NB4 (cell line): ENCODE measurements around the gene PAOX.
A peak's percentile ranks its signal among the peaks of the same experiment; 100 is the strongest.

Experiments used
- DNase-seq: peaks from one replicate; pipeline ENCODE4 v3.0.0; 2010; ENCODE audit warnings: low read depth
- H3K4me3 ChIP-seq: one replicate; pipeline ENCODE4 v1.5.1; 2011; ENCODE audit warnings: mild to moderate bottlenecking, low read depth, low read length, moderate library complexity
- MYC ChIP-seq: IDR thresholded peaks from 2 replicates; pipeline ENCODE4 v1.6.1; 2011; ENCODE audit warnings: low read depth, low read length
- POLR2A ChIP-seq: IDR thresholded peaks from 2 replicates; pipeline ENCODE4 v1.6.1; 2011; ENCODE audit warnings: mild to moderate bottlenecking; ENCODE audit not compliant: insufficient read length; ENCODE audit errors: extremely low read depth
- TF ChIP-seq, protein P1 (sequence below): IDR thresholded peaks from 2 replicates; pipeline ENCODE4 v1.6.1; 2011; ENCODE audit warnings: low read depth, low read length
- TF ChIP-seq, protein P2 (sequence below): IDR thresholded peaks from one replicate; pipeline ENCODE4 v1.5.1; 2012; ENCODE audit warnings: low read depth, low read length

Gene PAOX

DNA sequence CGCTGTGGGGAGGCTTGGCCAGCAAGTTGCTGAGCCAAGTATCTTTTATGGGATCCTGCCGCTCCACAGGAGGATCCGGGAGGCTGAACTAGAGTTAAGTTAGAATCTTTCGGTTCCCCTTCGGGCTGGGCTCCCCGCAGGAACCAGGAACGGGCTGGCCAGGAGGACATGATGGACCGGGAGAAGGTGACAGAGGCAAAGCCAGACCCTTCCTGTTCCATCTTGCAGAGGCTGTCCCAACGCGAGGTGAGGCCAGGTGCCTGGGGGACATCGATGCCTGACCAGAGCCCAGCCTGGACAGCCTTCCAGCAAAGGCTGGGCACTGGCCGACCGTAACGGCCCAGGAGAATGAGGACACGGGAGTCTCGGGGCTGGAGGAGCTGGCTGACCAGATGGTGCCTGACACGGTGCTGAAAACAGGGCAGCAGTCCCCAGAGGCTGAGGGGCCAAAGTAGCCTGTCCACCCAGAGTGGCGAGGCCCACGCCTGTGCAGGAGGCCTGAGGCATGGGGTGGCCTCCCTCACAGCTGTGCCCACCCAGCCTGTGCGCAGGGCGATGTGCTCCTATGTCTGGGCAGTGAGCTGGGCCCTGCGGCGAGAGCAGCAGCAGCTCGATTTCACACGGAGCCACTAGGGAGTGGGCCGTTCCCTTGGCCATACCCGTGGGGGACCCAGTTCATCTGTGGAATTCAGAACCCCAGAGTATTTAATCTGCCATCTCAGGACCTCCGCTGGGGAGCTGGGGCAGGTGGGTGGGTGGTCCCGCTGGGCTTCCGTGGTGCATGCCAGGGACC is 1.8 kb upstream of the PAOX start:
- no peak for DNase-seq
- no peak for TF ChIP-seq POLR2A
- no peak for TF ChIP-seq MYC
- TF ChIP-seq, protein P1, sequence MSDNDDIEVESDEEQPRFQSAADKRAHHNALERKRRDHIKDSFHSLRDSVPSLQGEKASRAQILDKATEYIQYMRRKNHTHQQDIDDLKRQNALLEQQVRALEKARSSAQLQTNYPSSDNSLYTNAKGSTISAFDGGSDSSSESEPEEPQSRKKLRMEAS, result no peak
- TF ChIP-seq, protein P2, sequence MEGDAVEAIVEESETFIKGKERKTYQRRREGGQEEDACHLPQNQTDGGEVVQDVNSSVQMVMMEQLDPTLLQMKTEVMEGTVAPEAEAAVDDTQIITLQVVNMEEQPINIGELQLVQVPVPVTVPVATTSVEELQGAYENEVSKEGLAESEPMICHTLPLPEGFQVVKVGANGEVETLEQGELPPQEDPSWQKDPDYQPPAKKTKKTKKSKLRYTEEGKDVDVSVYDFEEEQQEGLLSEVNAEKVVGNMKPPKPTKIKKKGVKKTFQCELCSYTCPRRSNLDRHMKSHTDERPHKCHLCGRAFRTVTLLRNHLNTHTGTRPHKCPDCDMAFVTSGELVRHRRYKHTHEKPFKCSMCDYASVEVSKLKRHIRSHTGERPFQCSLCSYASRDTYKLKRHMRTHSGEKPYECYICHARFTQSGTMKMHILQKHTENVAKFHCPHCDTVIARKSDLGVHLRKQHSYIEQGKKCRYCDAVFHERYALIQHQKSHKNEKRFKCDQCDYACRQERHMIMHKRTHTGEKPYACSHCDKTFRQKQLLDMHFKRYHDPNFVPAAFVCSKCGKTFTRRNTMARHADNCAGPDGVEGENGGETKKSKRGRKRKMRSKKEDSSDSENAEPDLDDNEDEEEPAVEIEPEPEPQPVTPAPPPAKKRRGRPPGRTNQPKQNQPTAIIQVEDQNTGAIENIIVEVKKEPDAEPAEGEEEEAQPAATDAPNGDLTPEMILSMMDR, result no peak
- H3K4me3 ChIP-seq, result no peak overlapping the region

DNA sequence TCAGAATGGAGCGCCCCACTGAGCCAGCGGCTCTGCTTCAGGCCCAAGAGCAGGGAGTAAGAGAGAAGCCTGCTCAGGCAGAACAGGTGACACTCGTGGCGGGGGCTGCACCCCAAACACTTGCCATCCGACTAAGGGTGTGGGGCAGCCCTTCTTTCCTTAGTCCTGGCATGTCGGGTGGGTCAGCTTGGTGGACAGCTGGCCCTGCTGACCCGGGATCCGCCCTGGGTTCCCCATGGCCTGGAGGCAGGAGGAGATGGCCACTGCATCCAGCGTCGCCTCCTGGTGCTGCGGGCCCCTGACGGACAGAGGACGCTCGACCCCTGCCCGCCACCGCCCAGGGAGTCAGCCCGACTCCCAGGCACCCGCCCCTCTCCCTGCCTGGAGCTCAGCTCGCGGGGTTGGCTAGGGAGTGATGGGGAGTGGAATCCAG is 1.2 kb upstream of the PAOX start:
- DNase-seq, result no peak
- TF ChIP-seq MYC (no peak), POLR2A (no peak)
- TF ChIP-seq, protein P2, result no peak
- TF ChIP-seq, protein P1, result no peak
- H3K4me3 ChIP-seq, result no peak overlapping the region

DNA sequence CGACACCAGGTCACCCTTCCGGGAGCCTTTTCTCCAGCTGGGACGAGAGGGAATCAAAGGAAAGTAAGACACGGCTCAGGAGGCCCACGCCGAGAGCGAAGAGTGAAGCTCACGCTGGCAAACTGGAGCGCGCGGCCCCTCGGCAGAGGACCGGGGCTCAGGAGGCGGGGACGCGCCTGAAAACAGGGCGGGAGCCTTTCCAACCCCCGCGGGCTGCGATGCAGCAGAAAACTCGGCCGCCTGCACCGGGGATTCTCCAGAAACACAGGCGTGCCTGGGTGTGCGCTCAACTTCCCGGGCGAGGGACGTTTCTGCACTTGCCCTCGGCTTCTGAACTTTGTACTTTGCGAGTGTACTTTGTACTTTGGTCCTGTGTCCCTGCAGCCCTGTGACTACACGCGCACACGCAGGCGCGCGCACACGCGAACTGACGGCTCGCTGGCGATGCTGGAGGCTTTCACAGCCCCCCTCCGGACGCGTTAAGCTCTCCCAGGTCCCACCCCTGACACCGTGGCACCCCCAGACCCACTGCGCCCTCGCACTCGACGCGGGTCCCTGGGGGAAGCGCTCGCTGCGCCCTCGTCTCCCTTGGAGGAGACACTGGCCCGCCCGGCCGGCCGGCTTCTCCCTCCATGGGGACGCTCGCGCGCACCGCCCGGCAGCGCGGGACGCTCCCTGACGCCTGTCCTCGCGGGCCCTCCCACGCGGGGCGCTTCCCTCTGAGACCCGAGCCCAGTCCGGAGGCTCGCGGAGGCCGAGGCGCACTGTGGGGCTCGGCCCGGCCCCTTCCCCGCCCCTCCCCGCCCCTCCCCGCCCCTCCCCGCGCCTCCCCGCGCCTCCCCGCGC is 588 bp upstream of the PAOX start:
- no peak for TF ChIP-seq POLR2A
- TF ChIP-seq MYC, result no peak
- TF ChIP-seq, protein P2, result no peak
- TF ChIP-seq, protein P1, result no peak
- H3K4me3 ChIP-seq, result peak overlapping the region; percentile 53
- DNase-seq, result peak; percentile 69

DNA sequence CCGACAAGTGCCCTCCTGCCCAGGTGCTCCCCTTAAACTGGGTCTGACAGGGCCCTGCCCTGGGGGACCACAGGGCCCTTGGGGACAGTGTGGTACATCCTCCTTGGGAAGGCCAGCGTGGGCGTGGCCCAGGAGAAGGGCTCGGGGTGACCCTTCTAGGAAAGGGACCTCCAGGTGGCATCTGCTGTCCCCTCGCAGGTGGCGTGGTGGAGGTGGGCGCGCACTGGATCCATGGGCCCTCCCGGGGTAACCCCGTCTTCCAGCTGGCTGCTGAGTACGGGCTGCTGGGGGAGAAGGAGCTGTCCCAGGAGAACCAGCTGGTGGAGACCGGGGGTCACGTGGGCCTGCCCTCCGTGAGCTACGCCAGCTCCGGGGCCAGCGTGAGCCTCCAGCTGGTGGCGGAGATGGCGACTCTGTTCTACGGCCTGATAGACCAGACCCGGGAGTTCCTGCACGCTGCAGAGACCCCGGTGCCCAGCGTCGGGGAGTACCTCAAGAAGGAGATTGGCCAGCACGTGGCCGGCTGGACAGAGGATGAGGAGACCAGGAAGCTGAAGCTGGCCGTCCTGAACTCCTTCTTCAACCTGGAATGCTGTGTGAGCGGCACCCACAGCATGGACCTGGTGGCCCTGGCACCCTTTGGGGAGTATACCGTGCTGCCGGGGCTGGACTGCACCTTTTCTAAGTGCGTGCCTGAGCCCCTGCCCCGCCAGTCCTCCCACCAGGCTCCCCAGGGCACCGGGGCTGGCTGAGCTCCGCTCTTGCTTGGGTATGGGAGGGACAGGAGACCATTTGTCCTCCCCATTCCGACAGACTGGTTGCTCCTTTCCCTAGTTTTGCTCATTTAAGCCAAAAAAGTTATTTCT is 972 bp downstream of the PAOX start:
- H3K4me3 ChIP-seq, result no peak overlapping the region
- DNase-seq, result no peak
- TF ChIP-seq POLR2A (no peak), MYC (no peak)
- TF ChIP-seq, protein P1, result no peak
- TF ChIP-seq, protein P2, result no peak

DNA sequence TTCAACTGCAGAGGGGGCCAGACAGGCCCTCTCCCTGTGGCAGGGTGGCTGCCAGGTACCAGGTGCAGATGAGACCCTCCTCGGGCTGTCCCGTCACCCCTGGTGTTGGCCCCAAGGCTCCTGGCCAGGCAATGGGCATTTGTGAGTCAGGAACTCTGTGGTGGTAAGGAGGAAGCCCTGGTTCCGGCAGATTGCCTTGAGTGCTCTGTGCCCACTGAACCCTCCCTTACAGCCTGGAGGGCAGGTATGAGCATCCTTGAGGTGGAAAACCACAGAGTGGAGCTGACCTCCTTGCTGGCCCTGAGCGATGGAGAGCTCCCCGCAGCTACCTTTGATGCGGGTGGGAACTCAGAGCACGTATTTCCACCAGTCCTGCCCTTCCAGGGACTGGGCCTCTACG is 2.0 kb downstream of the PAOX start:
- DNase-seq, result no peak
- H3K4me3 ChIP-seq, result no peak overlapping the region
- TF ChIP-seq, protein P2, result no peak
- TF ChIP-seq, protein P1, result no peak
- no peak for TF ChIP-seq MYC
- no peak for TF ChIP-seq POLR2A
